ENCODE results near the gene SNX27. TPM values are rescaled to one million over a fixed set of nuclear protein-coding genes. Genes with fewer than 3 reads are reported as not detected.
"Not testable (repeated sequence)": the region's sequence is repeated elsewhere in the genome, so short reads cannot be mapped to it uniquely, and the experiment has no call there.

The SNX27 gene
- total and polyA plus RNA-seq, 4 donors: 4.3 to 19.7 (median 10.5) TPM

- H3K9me3 ChIP-seq (ENCODE audit: control insufficient read depth in 4 of 4, low read length in 3 of 4): no peaks in the 10 kb centered on the region
- H3K4me3 ChIP-seq (ENCODE audit: low read depth in 1 of 3, low read length in 3 of 3): no peak overlapping the region
- no peaks in the 10 kb centered on the region for H3K27me3 ChIP-seq (ENCODE audit: control insufficient read depth in 4 of 4, insufficient read depth in 4 of 4, low read length in 3 of 4)
- no peak for DNase-seq (ENCODE audit: low spot score)
- H3K4me1 ChIP-seq (ENCODE audit: control insufficient read depth in 4 of 4, insufficient read depth in 4 of 4, low read length in 3 of 4): peaks cover 0 to 5% (median 1%) of the 10 kb centered on the region in 4 donors
- H3K9ac ChIP-seq (ENCODE audit: low read depth in 1 of 2, low read length in 2 of 2): no peak overlapping the region
- H3K36me3 ChIP-seq (ENCODE audit: control insufficient read depth in 4 of 4, insufficient read depth in 3 of 4, low read depth in 1 of 4, low read length in 3 of 4): no peaks in the 10 kb centered on the region
- TF ChIP-seq TAF1 (conservative IDR thresholded peaks at IDR 0.05) (no peak), RAD21 (IDR thresholded peaks at IDR 0.05) (no peak), JUND (IDR thresholded peaks at IDR 0.05) (no peak), MAX (IDR thresholded peaks at IDR 0.05) (no peak), HNF4G (IDR thresholded peaks at IDR 0.05) (no peak), SP1 (IDR thresholded peaks at IDR 0.05) (no peak), GABPA (IDR thresholded peaks at IDR 0.05 in 1 of 2, conservative IDR thresholded peaks at IDR 0.05 in 1 of 2) (no peak), NR2F2 (IDR thresholded peaks at IDR 0.05) (no peak)
- TF ChIP-seq, protein P1, sequence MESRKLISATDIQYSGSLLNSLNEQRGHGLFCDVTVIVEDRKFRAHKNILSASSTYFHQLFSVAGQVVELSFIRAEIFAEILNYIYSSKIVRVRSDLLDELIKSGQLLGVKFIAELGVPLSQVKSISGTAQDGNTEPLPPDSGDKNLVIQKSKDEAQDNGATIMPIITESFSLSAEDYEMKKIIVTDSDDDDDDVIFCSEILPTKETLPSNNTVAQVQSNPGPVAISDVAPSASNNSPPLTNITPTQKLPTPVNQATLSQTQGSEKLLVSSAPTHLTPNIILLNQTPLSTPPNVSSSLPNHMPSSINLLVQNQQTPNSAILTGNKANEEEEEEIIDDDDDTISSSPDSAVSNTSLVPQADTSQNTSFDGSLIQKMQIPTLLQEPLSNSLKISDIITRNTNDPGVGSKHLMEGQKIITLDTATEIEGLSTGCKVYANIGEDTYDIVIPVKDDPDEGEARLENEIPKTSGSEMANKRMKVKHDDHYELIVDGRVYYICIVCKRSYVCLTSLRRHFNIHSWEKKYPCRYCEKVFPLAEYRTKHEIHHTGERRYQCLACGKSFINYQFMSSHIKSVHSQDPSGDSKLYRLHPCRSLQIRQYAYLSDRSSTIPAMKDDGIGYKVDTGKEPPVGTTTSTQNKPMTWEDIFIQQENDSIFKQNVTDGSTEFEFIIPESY (IDR thresholded peaks at IDR 0.05): no peak
- TF ChIP-seq, protein P2, sequence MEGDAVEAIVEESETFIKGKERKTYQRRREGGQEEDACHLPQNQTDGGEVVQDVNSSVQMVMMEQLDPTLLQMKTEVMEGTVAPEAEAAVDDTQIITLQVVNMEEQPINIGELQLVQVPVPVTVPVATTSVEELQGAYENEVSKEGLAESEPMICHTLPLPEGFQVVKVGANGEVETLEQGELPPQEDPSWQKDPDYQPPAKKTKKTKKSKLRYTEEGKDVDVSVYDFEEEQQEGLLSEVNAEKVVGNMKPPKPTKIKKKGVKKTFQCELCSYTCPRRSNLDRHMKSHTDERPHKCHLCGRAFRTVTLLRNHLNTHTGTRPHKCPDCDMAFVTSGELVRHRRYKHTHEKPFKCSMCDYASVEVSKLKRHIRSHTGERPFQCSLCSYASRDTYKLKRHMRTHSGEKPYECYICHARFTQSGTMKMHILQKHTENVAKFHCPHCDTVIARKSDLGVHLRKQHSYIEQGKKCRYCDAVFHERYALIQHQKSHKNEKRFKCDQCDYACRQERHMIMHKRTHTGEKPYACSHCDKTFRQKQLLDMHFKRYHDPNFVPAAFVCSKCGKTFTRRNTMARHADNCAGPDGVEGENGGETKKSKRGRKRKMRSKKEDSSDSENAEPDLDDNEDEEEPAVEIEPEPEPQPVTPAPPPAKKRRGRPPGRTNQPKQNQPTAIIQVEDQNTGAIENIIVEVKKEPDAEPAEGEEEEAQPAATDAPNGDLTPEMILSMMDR (IDR thresholded peaks at IDR 0.05; ENCODE audit: low read depth, low read length, missing input control): no peak
- TF ChIP-seq, protein P3, sequence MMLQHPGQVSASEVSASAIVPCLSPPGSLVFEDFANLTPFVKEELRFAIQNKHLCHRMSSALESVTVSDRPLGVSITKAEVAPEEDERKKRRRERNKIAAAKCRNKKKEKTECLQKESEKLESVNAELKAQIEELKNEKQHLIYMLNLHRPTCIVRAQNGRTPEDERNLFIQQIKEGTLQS (IDR thresholded peaks at IDR 0.05): no peak
- 82% methylated on average over 5 of the region's 5 CpGs for WGBS
- H3K27ac ChIP-seq (ENCODE audit: low read depth in 1 of 2, low read length in 2 of 2): no peak overlapping the region
These were observed 15.5 kb upstream of the SNX27 start for GRCh38 chr1:151596166-151596953.

GRCh38 chr1:151602550-151602949, 9.3 kb upstream of the SNX27 start:
- H3K27me3 ChIP-seq (ENCODE audit: control insufficient read depth in 4 of 4, insufficient read depth in 4 of 4, low read length in 3 of 4); H3K9me3 ChIP-seq (ENCODE audit: control insufficient read depth in 4 of 4, low read length in 3 of 4); H3K9ac ChIP-seq (ENCODE audit: low read depth in 1 of 2, low read length in 2 of 2); H3K36me3 ChIP-seq (ENCODE audit: control insufficient read depth in 4 of 4, insufficient read depth in 3 of 4, low read depth in 1 of 4, low read length in 3 of 4); H3K27ac ChIP-seq (ENCODE audit: low read depth in 1 of 2, low read length in 2 of 2); H3K4me3 ChIP-seq (ENCODE audit: low read depth in 1 of 3, low read length in 3 of 3); DNase-seq (ENCODE audit: low spot score); H3K4me1 ChIP-seq (ENCODE audit: control insufficient read depth in 4 of 4, insufficient read depth in 4 of 4, low read length in 3 of 4): not testable (repeated sequence)
- 89% methylated on average over 5 of the region's 5 CpGs for WGBS

DNA sequence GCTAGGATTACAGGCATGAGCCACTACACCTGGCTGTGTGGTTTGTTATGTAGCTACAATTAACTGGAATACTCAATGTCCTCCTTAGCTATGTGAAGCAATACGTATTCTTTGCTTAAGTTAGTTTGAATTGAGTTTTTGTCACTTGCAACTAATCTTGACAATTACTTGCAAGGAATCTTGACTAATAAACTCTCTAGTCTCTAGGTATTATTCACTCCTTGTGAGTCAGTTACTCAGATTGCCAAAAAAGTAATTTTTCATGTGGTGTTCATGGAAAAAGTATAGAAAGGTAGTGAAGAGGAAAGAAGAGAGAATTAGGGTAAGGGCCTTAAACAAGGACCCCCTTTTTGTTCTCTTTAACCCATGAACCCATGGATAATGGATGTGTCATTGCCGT, 7.6 kb upstream of the SNX27 start:
- DNase-seq (ENCODE audit: low spot score): no peak
- no peaks in the 10 kb centered on the region for H3K36me3 ChIP-seq (ENCODE audit: control insufficient read depth in 4 of 4, insufficient read depth in 3 of 4, low read depth in 1 of 4, low read length in 3 of 4)
- no peak overlapping the region for H3K4me3 ChIP-seq (ENCODE audit: low read depth in 1 of 3, low read length in 3 of 3)
- no peaks in the 10 kb centered on the region for H3K9me3 ChIP-seq (ENCODE audit: control insufficient read depth in 4 of 4, low read length in 3 of 4)
- no peaks in the 10 kb centered on the region for H3K4me1 ChIP-seq (ENCODE audit: control insufficient read depth in 4 of 4, insufficient read depth in 4 of 4, low read length in 3 of 4)
- 89% methylated on average over 2 of the region's 2 CpGs for WGBS
- no peak overlapping the region for H3K9ac ChIP-seq (ENCODE audit: low read depth in 1 of 2, low read length in 2 of 2)
- H3K27ac ChIP-seq (ENCODE audit: low read depth in 1 of 2, low read length in 2 of 2): no peak overlapping the region
- no peaks in the 10 kb centered on the region for H3K27me3 ChIP-seq (ENCODE audit: control insufficient read depth in 4 of 4, insufficient read depth in 4 of 4, low read length in 3 of 4)
- TF ChIP-seq HNF4G (IDR thresholded peaks at IDR 0.05) (no peak), GABPA (IDR thresholded peaks at IDR 0.05 in 1 of 2, conservative IDR thresholded peaks at IDR 0.05 in 1 of 2) (no peak), SP1 (IDR thresholded peaks at IDR 0.05) (no peak), FOXA2 (IDR thresholded peaks at IDR 0.05) (no peak), YY1 (IDR thresholded peaks at IDR 0.05) (no peak), NR2F2 (IDR thresholded peaks at IDR 0.05) (no peak), RAD21 (IDR thresholded peaks at IDR 0.05) (no peak), MAX (IDR thresholded peaks at IDR 0.05) (no peak), JUND (IDR thresholded peaks at IDR 0.05) (no peak), EGR1 (IDR thresholded peaks at IDR 0.05; ENCODE audit: low read depth in 2 of 2) (no peak), HNF4A (conservative IDR thresholded peaks at IDR 0.05) (no peak), TAF1 (conservative IDR thresholded peaks at IDR 0.05) (no peak)
- TF ChIP-seq, protein P3 (IDR thresholded peaks at IDR 0.05): no peak
- TF ChIP-seq, protein P4, sequence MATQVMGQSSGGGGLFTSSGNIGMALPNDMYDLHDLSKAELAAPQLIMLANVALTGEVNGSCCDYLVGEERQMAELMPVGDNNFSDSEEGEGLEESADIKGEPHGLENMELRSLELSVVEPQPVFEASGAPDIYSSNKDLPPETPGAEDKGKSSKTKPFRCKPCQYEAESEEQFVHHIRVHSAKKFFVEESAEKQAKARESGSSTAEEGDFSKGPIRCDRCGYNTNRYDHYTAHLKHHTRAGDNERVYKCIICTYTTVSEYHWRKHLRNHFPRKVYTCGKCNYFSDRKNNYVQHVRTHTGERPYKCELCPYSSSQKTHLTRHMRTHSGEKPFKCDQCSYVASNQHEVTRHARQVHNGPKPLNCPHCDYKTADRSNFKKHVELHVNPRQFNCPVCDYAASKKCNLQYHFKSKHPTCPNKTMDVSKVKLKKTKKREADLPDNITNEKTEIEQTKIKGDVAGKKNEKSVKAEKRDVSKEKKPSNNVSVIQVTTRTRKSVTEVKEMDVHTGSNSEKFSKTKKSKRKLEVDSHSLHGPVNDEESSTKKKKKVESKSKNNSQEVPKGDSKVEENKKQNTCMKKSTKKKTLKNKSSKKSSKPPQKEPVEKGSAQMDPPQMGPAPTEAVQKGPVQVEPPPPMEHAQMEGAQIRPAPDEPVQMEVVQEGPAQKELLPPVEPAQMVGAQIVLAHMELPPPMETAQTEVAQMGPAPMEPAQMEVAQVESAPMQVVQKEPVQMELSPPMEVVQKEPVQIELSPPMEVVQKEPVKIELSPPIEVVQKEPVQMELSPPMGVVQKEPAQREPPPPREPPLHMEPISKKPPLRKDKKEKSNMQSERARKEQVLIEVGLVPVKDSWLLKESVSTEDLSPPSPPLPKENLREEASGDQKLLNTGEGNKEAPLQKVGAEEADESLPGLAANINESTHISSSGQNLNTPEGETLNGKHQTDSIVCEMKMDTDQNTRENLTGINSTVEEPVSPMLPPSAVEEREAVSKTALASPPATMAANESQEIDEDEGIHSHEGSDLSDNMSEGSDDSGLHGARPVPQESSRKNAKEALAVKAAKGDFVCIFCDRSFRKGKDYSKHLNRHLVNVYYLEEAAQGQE (IDR thresholded peaks at IDR 0.05): no peak
